IPS-11a (cell line): ENCODE data around the gene PAX7.

Source experiments
- H3K4me3 ChIP-seq: one replicate; pipeline ENCODE4 v1.5.1; 2013; ENCODE audit warnings: low read depth, low read length, control low read depth

PAX7 gene

DNA sequence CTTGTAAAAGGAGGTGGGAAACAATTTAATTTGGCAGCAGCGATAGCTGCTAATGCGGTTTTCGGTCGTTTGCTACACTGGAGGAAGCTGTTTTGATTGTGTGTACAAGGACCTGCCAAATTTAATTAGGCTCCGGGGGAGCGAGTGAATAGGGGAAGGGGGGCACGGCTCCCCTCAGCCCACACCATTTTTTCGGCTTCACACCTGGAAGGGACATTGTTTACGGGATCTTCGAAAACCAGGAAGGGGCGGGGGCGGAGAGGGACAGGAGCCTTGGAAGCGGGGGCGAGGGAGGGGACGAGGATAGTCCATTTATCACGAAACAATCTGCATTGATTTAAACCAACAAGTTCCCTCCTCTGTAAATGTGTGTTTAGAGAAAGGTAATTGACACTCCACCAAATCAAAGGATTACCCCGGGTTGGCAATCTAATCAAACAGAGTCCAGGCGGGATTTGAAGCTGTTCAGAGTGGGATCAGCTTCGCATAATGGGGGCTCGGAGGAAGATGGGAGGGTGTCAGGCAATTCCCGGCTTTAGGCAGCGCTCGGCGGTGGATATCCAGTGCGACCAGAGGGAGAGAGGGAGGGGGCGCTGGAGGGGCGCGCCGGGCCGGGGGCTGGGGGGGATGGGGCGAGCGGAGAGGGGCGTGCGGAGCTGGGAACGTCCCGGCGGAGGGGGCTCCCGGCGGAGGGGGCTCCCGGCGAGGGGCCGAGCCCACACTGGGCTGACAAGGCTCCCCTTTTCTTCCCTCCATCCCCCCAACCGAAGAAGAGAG, 9.8 kb downstream of the PAX7 start:
- H3K4me3 ChIP-seq = no peak overlapping the region

DNA sequence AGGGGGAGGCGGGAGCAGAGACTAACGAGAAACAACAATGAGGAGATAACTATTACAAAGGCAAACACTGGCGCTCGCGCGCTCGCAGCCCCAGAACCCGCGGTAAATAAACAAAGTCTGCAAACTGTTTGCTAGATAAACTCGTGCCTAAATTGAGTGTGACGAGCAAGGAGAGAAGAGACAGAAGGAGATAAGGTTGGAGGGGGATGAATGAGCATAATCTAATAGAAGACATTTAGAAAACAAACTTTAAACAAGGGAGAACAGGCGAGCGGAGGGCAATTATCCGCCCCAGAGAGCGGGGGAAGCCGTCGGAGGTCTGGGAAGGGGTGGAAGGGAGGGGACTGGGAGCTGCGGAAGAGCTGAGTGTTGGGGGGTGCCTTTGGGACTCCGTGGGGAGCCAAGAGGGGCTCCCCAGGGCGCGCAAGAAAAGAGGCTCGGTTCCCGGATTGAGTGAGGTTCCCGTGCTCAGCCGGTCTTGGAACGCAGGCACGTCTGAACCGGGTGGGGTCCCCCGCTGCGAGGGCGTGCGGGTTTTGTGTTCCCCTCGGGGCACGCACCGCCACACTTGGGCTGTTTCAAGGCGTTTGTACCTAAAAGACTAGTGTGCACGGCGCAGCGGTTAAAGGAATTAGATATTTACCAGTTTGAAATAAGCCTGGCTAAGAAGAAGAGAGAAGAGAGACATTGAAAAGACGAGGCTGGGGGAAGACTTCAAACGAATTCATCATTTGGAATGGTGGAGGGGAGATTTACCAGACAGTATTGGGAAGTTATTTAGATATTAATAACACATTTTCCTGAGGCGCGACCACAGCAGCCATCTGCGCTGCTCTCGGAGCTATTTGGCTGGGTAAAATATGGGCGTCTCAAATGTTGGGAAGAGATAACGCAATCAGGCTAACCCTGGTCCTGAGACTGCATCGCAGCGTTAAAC, 10.6 kb downstream of the PAX7 start:
- peak overlapping the region; percentile 2 for H3K4me3 ChIP-seq

DNA sequence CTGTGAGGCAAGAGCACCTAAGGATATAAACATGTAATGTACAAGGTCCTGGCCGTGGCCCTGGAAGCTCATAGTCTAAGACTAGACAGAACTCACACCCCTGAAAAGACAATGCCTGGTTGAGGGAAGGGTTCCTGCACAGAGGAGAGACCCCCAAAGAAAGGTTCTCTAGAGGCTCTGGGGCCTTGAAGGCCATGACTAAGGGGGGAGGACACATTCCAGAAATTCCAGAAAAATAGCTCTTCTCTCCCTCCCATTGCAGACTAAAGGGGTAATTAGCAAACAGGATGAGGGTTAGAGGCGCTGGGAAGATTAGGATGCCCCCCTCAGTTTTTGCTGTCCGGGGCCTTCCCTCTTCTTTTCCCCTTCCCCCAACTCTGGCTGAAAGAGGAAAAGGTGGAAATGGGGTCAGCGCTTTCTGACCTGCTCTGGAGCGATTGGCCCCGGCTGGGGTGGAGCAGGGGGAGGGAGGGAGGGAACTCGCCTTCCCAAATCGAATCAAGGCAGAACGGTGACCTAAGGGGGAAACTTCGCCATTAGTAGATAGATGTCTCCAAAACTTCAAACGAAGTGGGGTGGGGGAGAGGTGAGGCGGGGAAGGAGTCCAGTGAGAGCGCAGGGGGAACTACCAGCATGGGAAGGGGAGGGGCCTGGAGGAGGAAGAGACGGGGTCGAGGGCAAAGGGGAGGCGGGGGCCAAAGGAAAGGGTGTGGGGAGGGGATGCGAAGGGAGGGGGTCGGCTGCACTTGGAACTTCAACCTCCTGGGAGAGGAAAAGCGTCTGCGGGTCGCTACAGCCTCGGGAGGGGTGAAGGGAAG, 11.8 kb downstream of the PAX7 start:
- no peak overlapping the region for H3K4me3 ChIP-seq

DNA sequence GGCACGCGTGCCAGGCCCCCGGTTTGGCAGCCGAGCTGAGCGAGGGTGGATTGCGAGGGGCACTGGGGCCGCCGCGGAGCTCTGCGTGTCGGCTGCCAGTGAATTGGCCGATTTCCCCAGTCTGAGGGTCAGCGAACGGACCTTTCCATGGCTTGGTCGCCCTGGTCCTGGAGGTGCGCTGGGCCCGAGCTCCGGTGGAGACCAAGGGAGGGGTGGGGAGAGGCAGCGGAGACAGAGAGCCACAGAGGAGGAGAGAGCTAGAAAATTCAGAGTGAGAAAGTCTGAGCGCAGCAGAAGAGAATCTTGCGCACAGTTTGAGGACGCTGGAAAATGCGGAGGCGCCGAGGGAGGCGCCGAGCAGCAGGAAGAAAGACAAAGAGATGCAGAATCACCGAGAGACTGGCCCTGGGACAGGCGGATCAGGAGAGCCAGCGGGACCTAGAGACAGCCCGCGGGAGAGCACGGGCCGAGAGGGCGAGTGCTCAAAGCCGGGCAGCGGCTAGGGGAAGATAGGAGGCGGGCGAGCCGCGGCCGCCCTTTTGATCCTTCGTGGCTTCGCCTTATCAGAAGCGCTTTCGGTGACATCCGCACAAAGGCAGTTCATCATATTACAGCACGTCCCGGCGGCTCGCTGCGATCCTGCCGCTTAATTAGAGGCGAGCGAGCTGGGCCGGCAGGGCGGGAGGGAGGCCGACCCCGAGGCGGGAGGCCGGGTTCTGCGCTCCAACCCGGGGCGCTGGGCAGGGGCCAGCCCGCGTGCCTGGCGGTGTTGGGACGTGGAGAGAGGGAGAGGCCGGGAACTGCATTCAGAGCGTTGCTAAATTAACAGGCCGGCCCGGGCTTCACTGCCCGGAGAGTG, 12.7 kb downstream of the PAX7 start:
- no peak overlapping the region for H3K4me3 ChIP-seq

DNA sequence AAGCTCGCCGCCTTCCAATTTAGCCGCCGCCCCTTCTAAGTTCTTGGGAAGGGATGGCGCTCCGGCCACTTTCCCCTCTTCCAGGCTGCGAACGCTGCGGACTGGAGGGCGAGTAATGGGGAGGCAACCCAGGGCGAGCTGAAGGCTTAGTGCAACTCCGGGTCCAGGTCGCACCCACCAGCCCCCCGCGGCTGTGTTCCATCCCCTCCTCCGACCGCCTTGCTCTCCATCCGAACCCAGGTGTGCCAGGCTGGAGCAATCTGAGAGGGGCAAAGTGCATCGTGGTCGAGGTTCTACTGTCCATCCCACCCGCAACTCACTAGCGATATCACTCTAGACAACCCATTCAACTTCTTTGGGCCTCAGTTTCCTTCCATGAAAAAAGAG, 13.4 kb downstream of the PAX7 start:
- no peak overlapping the region for H3K4me3 ChIP-seq

DNA sequence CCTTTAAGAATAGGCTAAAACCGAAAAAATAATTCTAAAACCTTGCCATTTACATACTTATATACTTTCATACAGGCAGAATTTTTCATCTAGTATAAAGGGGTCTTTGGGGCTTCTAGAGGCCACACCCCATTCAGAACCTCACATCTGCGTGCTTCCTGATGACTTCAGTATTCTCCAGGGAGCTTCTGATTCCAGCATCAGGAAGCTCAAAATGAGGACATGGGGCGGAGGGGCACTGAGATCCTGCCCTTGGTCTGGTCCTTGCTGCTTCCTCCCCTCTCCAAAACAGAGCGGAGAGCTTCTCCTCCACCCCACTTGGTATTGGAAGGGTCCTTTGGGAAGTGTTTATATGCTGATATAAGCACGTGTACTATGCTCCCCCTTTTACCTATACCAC, 13.8 kb downstream of the PAX7 start:
- H3K4me3 ChIP-seq = no peak overlapping the region

DNA sequence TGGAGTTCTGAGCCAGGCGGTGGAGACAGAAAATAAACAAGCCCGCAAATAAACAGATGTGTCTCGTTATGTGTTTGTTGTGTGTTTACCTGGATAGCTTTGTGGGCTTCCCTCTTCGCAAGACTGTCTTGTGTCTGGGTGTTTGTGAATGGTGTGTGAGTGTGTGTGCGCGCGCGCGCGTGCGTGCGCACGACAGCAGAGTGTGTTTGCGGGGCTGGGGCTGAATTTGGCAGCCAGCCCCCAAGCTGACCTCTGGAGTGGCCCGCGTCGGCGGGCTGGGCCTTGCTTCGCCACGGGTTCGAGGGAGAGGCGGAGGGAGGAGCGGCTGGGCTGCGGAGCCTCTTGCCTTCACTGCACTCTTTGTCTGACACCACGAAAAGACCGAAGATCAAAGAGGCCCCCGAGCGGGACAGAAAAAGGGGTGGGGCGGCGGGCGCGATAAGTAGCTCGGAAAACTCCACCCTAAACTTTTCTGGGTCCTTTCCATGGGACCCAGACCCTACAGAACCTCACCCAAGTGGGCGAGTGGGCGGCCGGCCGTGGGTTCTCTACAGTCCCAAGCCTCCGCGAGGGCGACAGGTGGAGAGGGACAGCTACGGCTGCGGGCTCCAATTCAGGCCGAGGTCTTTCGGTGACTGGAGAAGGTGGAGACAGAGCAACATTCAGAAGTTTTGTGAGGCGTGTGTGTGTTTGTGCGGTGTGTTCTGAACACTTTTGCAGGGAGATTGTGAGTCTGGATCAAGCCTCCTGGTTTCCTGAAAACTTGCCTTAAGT, 14.5 kb downstream of the PAX7 start:
- no peak overlapping the region for H3K4me3 ChIP-seq

DNA sequence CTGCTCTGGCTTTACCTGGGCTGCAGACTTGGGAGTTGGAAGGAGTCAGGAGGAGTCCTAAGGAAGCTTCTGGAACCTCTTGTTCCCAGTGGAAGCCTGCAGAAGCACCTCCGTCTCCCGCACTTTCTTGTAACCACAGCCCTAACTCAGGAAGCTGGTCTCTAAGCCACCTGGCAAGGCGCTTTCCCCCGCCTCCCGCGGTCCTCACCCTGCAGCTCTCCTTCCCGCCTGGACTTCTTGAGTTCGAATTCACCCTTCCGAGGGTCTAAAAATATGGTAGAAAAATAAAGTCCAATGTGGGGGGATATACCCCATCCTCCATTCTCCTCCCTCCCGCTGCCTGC, 15.1 kb downstream of the PAX7 start:
- H3K4me3 ChIP-seq = no peak overlapping the region

DNA sequence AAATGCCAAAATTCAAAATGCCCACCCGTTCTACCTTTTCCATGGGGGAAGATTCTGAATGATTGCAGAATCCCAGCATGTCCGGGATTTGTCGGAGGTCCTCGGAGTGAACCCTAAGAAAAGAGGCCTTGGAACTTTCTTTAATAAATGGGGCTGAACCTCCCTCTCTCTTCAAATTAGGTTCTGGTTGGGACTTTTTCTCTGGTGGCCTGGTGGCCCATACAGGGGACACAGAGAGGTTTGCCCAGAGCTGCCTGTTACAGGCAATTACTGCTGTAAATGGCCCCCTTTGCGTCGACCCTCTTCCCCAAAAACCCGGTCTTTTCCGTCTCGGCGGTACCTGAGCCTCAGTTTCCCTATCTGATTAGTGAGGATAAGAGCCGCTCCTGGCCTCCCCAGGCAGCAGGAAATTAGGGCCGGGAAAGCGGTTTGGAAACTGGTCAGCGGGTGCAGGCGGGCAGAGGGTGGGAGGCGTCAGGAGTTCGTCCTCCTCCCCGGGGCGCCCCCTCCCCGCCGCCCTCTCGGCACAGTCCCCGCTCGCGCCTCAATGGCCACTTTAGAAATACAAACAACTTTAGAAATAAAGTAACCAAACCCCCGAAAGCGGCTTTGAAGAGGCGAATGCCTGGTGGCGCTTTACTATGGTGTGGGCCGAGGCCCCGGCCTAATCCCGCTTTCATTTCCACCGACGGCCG, 15.6 kb downstream of the PAX7 start:
- H3K4me3 ChIP-seq = no peak overlapping the region

DNA sequence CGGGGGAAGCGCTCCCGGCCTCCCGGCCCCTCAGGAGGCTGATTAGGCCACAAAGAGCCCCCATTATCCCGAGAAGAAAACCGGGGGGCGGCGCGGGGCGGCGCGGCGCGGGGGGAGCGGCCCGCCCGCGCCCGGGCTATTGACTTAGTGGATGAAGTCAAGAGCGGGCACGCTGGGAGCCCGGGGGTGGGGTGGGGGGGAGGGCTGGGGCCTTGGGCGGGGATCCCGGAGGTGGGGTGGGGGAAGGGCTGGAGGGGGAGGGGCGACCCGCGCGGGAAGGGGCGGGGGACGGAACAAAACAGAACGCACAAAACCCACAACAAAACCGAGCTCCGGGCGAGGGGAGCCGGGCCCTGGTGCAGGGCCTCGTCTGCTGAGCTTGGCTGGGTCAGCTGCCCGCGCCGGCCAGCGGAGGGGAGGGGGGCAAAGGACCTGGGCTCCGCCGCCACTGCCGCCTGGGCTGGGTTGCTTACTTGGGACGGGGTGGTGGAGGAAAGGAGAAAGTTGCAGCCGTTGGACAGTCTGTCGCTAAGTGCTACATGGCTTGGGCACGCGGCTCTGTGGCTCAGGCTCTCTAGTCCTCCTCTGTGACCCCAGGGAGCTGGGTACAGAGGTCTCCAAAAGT, 16.3 kb downstream of the PAX7 start:
- H3K4me3 ChIP-seq = no peak overlapping the region

DNA sequence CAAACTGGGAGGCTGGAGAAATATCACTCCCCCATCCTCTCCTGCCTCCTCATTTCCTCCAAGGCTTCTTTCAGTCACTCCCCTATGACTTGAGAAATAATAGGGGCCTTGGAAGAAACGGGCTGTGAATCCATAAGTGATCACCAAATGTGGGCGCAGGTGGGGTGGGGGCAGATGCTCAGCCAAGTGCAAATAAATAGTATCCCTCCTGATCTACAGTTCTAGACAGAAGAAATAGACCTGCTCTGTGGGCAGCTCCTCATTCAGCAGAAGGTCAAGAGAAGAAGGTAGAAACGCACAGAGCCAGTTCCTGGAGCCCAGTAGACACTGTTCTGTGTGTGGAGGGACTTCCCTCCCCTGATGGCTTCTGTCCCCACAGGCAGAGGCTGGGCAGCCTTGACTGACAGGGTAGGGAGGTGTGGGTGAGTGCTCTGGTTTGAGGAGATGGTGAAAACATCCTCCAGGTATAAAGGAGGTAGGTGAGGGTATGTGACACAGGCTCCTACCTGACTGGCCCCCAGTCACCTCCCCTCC, 17.1 kb downstream of the PAX7 start:
- H3K4me3 ChIP-seq = no peak overlapping the region

DNA sequence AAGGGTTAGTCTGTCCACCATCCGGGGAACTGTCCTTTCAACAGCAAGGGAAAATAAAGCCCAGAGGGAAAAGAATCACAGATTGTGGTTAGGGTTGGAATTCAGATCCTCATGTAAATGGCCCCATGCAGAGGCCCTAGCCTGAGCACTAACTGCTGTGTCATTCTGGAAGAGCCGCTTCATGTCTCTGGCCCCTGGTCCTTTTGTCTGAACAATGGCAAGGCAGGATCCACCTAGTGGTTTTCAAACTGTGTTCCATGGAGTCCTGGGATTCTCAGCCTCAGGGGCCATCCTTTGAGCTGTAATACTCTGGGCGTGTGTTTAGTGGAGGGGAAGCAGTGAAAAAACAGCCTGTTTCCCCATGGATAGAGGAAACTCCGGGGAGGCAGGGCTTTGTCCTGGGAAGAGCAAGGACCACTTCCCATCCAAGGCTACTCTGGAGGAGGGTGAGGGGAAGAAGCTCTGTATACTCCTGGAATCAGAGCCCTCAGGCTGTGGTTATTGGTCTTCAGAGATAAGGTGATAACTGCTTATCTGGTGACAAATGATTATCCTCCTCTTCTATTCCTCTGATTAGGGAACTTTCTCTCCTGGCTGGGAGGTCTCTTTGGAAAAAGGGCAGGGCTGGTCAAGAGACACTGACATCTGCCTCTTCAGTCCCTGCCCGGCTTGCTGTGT, 19.2 kb downstream of the PAX7 start:
- no peak overlapping the region for H3K4me3 ChIP-seq

DNA sequence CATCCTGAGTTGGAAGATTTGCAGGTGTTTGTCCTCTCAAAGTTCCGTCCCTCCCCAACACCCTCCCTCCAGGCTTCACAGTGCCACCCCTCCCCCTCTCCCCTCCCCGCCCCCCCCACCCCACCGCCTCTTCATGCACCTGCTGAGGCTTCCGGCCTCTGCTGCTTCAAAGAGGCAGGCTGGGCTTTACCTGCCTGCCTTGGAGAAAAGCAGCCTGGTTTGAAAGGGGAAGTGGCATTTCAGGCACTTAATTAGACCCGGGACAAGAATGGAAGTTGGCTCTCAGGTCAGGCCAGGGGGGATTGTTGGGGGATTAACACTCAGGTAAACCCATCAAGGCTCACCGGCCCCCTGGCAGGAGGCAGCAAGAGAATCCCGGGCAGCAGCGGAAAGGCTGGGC, 21.1 kb downstream of the PAX7 start:
- H3K4me3 ChIP-seq = no peak overlapping the region

DNA sequence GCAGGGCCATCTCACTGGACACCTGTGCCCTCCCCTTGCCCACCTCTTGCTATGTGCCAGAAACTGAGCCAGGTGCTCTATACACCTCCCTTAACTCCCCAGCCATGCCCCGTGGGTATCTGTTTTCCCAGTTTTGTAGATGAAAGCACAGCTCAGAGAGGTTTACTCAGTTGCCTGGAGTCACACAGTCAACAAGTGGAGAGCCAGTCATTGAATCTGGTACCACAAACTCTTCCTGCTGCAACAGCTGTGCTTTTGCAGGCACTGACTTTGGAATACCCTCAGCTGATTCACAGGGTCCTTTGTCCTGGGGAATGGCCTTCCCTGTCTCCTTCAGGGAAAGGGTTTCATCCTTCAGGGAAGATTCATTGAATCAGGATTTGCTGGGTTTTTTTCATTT, 22.1 kb downstream of the PAX7 start:
- H3K4me3 ChIP-seq = no peak overlapping the region

DNA sequence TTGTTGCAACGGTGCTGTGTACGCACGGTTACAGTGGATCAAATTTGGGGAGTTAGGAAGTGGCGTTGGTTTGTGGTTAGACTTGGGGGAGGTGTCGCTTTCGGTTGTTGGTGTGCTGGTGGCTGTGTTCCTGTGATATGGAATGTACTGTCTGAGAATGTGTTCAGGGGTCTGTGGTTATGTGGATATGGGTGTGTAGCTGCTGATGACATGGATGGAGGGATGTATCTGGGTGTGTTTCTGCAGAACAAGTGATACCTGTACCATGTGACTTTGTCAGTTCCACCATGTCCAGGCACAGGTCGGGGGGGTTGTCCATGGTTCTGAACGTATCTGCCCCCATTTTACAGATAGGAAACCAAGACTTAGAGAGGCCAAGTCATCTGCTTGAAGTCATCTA, 22.7 kb downstream of the PAX7 start:
- no peak overlapping the region for H3K4me3 ChIP-seq

DNA sequence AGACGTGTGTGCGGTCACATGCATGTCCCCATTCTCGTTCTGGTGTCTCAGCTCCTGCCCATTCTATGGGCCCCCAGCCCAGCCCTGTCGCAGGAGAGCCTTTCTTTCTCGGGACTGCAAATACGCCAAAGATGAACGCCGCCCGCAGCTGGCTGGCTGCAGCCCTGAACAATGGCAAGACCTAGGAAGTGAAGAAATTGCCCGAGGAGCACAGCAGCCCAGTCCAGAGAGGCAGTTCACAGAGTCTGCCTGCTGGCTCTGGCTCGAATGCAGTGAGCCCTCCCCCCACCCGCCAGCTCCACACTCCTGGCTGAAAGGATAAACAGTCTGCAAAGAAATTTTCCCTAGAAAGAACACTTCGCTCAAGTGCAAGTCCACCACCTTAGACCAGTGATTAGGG, 23.3 kb downstream of the PAX7 start:
- H3K4me3 ChIP-seq = no peak overlapping the region

DNA sequence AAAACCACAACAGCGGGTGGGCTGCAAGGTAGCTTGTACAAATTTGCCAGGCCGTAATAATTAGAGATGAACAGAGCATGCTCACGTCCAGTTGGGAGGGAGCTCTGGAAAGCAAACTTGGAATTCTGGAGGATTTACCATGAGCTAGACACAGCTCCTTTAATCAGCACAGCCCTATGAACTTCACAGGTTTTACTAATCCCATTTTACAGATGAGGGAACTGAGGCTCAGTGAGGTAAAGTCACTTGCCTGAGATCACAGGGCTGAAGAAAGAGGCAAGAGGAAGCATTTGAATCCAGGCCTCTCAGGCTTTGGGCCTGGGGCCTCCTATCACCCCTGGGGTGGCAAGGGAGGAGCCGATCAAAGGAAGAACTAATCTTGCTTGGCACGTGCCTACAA, 24.0 kb downstream of the PAX7 start:
- no peak overlapping the region for H3K4me3 ChIP-seq
